HUES6 (cell line): ENCODE results near the gene RNASEH2A.

Source experiments
- H3K27ac ChIP-seq: 2 replicates; pipeline ENCODE4 v1.7.0; 2013; ENCODE audit warnings: low read depth, mild to moderate bottlenecking, low read length, inconsistent platforms
- H3K27me3 ChIP-seq: 2 replicates; pipeline ENCODE4 v1.6.1; 2013; ENCODE audit warnings: low read length; ENCODE audit not compliant: control insufficient read depth, insufficient read depth
- H3K36me3 ChIP-seq: 2 replicates; pipeline ENCODE4 v1.6.1; 2013; ENCODE audit warnings: low read length; ENCODE audit not compliant: control insufficient read depth, insufficient read depth
- H3K4me1 ChIP-seq: 2 replicates; pipeline ENCODE4 v1.6.1; 2013; ENCODE audit warnings: low read length; ENCODE audit not compliant: control insufficient read depth, insufficient read depth
- H3K4me3 ChIP-seq: 2 replicates; pipeline ENCODE4 v1.5.1; 2013; ENCODE audit warnings: low read depth, low read length
- H3K9ac ChIP-seq: one replicate; pipeline ENCODE4 v1.6.1; 2013; ENCODE audit warnings: mild to moderate bottlenecking, low read length
- H3K9me3 ChIP-seq: 2 replicates; pipeline ENCODE4 v1.6.1; 2013; ENCODE audit warnings: low read depth, low read length; ENCODE audit not compliant: control insufficient read depth, insufficient read depth

RNASEH2A gene

GRCh38 chr19:12772323-12772722 lies 34.1 kb upstream of the RNASEH2A start:
- Histone ChIP-seq H3K27me3 (no peaks in the 10 kb centered on the region; the same call in 1 of the 2 replicates), H3K4me3 (no peak overlapping the region), H3K9me3 (no peaks in the 10 kb centered on the region), H3K9ac (no peak overlapping the region), H3K36me3 (peaks cover 13% of the 10 kb centered on the region; the same call in 1 of the 2 replicates), H3K27ac (no peak overlapping the region), H3K4me1 (peaks cover 16% of the 10 kb centered on the region)

GRCh38 chr19:12773571-12773970 lies 32.8 kb upstream of the RNASEH2A start:
- Histone ChIP-seq H3K4me1 (peaks cover 21% of the 10 kb centered on the region), H3K36me3 (peaks cover 8% of the 10 kb centered on the region; the same call in 1 of the 2 replicates), H3K27ac (no peak overlapping the region), H3K27me3 (no peaks in the 10 kb centered on the region; the same call in 1 of the 2 replicates), H3K9me3 (no peaks in the 10 kb centered on the region), H3K9ac (no peak overlapping the region), H3K4me3 (no peak overlapping the region)

GRCh38 chr19:12774588-12775555 lies 31.5 kb upstream of the RNASEH2A start, which contains the start of gene HOOK2:
HOOK2 (minus strand) TSS chr19:12775552; CDS start chr19:12775449, 103 bp downstream.
- peak within 1 kb of the TSS; percentile 88 for H3K4me3 ChIP-seq
- peaks cover 25% of the 10 kb centered on the region for H3K4me1 ChIP-seq
- peaks cover 8% of the 10 kb centered on the region; the same call in 1 of the 2 replicates for H3K36me3 ChIP-seq
- H3K27me3 ChIP-seq = no peaks in the 10 kb centered on the region; the same call in 1 of the 2 replicates
- H3K9me3 ChIP-seq = no peaks in the 10 kb centered on the region
- peak within 1 kb of the TSS; percentile 64 for H3K27ac ChIP-seq
- peak within 1 kb of the TSS; percentile 77 for H3K9ac ChIP-seq

GRCh38 chr19:12777217-12778016 lies 29.0 kb upstream of the RNASEH2A start:
- H3K27me3 ChIP-seq = no peaks in the 10 kb centered on the region
- peaks cover 21% of the 10 kb centered on the region for H3K4me1 ChIP-seq
- no peaks in the 10 kb centered on the region for H3K36me3 ChIP-seq
- peak overlapping the region; percentile 63 for H3K9ac ChIP-seq
- peak overlapping the region; percentile 77 for H3K4me3 ChIP-seq
- no peaks in the 10 kb centered on the region for H3K9me3 ChIP-seq
- H3K27ac ChIP-seq = no peak overlapping the region

- peak overlapping the region; percentile 70 for H3K9ac ChIP-seq
- H3K4me3 ChIP-seq = peak overlapping the region; percentile 77
- no peaks in the 10 kb centered on the region for H3K9me3 ChIP-seq
- no peak overlapping the region; the same call in 1 of the 2 replicates for H3K27ac ChIP-seq
- H3K36me3 ChIP-seq = no peaks in the 10 kb centered on the region
- peaks cover 21% of the 10 kb centered on the region for H3K4me1 ChIP-seq
- H3K27me3 ChIP-seq = no peaks in the 10 kb centered on the region
Observed at GRCh38 chr19:12778017-12778904, 28.1 kb upstream of the RNASEH2A start.

- Histone ChIP-seq H3K36me3 (no peaks in the 10 kb centered on the region), H3K27me3 (no peaks in the 10 kb centered on the region), H3K4me3 (peak overlapping the region; percentile 77), H3K4me1 (peaks cover 26% of the 10 kb centered on the region), H3K9ac (peak overlapping the region; percentile 70), H3K9me3 (no peaks in the 10 kb centered on the region), H3K27ac (no peak overlapping the region; the same call in 1 of the 2 replicates)
Observed at GRCh38 chr19:12778905-12779161, 27.6 kb upstream of the RNASEH2A start.

- no peak overlapping the region for H3K9ac ChIP-seq
- H3K36me3 ChIP-seq = no peaks in the 10 kb centered on the region
- no peak overlapping the region for H3K27ac ChIP-seq
- H3K4me3 ChIP-seq = peak overlapping the region; percentile 77; the same call in 1 of the 2 replicates
- H3K27me3 ChIP-seq = no peaks in the 10 kb centered on the region
- H3K9me3 ChIP-seq = no peaks in the 10 kb centered on the region
- peaks cover 29% of the 10 kb centered on the region for H3K4me1 ChIP-seq
Observed at GRCh38 chr19:12779162-12779993, 27.0 kb upstream of the RNASEH2A start.

- no peak overlapping the region; the same call in 1 of the 2 replicates for H3K27ac ChIP-seq
- H3K36me3 ChIP-seq = no peaks in the 10 kb centered on the region
- H3K4me3 ChIP-seq = peak overlapping the region; percentile 64
- no peaks in the 10 kb centered on the region for H3K9me3 ChIP-seq
- H3K4me1 ChIP-seq = peaks cover 39% of the 10 kb centered on the region
- H3K27me3 ChIP-seq = no peaks in the 10 kb centered on the region
- H3K9ac ChIP-seq = peak overlapping the region; percentile 63
Observed at GRCh38 chr19:12782174-12782423, 24.3 kb upstream of the RNASEH2A start.

- Histone ChIP-seq H3K36me3 (no peaks in the 10 kb centered on the region), H3K9me3 (no peaks in the 10 kb centered on the region), H3K9ac (peak overlapping the region; percentile 63), H3K27me3 (no peaks in the 10 kb centered on the region), H3K4me3 (peak overlapping the region; percentile 64), H3K4me1 (peaks cover 35% of the 10 kb centered on the region), H3K27ac (peak overlapping the region; percentile 79; the same call in 1 of the 2 replicates)
Observed at GRCh38 chr19:12782424-12783290, 23.7 kb upstream of the RNASEH2A start.
